ENCODE data around the gene LAMA3.
A peak's percentile ranks its signal among the peaks of the same experiment; 100 is the strongest.

The LAMA3 gene

DNA sequence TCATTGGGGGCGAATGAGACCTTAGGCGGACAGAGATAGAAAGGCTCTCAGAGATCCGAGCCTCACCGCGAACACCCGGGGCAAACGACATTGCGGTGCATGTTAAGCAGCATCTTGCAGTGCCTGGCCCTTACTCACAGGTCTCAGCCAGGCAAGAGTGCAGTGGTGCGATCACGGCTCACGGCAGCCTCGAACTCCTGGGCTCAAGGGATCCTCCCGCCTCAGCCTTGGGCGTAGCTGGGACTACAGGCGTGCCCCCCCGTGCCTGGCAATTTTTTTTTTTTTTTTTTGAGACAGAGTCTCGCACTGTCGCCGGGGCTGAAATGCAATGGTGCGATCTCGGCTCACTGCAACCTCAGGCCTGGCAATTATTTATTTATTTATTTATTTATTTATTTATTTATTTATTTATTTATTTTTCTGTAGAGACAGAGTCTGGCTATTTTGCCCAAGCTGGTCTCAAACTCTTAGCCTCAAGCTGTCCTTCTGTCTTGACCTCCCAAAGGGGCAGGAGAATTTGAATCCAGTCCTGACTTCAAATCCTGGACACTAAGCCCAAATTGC, 1.3 kb downstream of the LAMA3 start:
- no peaks in the 10 kb centered on the region for H3K4me1 ChIP-seq (ENCODE audit: control insufficient read depth, low read depth, low read length)
- peak overlapping the region; percentile 23 for H3K4me3 ChIP-seq (ENCODE audit: low read length)
- H3K27ac ChIP-seq (ENCODE audit: low read length), result no peak overlapping the region
- no peaks in the 10 kb centered on the region for H3K36me3 ChIP-seq (ENCODE audit: control insufficient read depth, low read depth, low read length)
- H3K9me3 ChIP-seq (ENCODE audit: control insufficient read depth, low read depth, low read length), result no peaks in the 10 kb centered on the region
- H3K27me3 ChIP-seq (ENCODE audit: control insufficient read depth, insufficient read depth, low read length), result peaks cover 41% of the 10 kb centered on the region
- H3K9ac ChIP-seq (ENCODE audit: low read length), result no peak overlapping the region

DNA sequence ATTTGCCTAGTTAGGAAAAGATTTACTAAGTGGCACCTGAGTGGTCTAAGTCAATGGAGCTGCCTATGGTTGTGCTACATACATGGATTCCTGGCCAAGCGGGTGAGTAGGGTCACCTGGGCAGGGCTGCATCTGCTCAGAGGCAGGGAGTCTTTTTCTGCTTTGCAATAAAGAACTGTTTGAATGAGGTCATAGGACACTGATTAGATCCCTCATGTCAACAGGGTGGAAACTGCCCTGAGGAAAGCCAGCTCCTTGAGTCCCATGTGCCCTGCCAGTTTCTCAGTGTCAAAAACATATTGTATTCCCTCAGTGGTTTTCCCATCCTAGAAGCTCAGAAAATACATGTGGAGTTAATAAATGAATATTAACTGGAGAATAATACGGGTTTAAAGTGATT, 4.6 kb downstream of the LAMA3 start:
- H3K9ac ChIP-seq (ENCODE audit: low read length), result no peak overlapping the region
- H3K4me1 ChIP-seq (ENCODE audit: control insufficient read depth, low read depth, low read length), result no peaks in the 10 kb centered on the region
- peaks cover 23% of the 10 kb centered on the region for H3K27me3 ChIP-seq (ENCODE audit: control insufficient read depth, insufficient read depth, low read length)
- H3K4me3 ChIP-seq (ENCODE audit: low read length), result no peak overlapping the region
- H3K27ac ChIP-seq (ENCODE audit: low read length), result no peak overlapping the region
- H3K36me3 ChIP-seq (ENCODE audit: control insufficient read depth, low read depth, low read length), result no peaks in the 10 kb centered on the region
- no peaks in the 10 kb centered on the region for H3K9me3 ChIP-seq (ENCODE audit: control insufficient read depth, low read depth, low read length)

DNA sequence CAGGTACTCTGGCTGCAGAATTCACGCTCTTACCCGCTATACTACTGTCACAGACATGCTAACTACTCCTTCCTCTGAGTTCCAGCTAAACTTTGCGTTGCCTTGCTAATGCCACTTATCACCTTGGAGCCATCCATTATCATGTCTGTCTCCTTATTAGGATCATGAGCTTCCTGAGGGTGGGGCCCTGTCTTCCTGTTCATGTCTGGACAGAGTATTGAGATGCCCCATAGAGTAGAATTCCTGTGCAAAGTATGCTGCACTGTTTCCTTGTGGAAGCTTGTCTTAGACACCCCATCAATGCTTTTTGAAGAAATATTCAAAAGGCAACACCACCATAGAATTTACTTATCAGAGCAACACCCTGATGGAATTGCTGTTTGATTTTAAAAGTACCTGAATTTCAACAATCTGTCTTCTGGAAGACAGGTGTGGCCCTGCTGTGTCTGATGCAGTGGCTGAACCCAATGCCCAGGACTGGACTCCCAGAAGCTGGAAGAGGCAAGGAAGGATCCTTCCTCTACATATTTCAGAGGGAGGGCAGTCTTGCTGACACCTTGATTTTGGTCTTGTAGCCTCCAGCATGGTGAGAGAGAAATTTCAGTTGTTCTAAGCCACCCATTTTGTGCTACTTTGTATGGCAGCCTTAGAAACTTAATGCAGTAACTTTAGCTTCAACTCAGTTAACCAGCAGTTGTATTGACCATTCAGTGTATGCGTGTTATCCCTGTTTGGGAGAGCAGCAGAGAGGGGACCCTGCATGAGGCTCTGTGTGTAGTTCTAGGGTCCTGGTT, 5.6 kb downstream of the LAMA3 start:
- peaks cover 13% of the 10 kb centered on the region for H3K27me3 ChIP-seq (ENCODE audit: control insufficient read depth, insufficient read depth, low read length)
- no peak overlapping the region for H3K9ac ChIP-seq (ENCODE audit: low read length)
- no peak overlapping the region for H3K27ac ChIP-seq (ENCODE audit: low read length)
- no peaks in the 10 kb centered on the region for H3K9me3 ChIP-seq (ENCODE audit: control insufficient read depth, low read depth, low read length)
- no peaks in the 10 kb centered on the region for H3K4me1 ChIP-seq (ENCODE audit: control insufficient read depth, low read depth, low read length)
- H3K4me3 ChIP-seq (ENCODE audit: low read length), result no peak overlapping the region
- no peaks in the 10 kb centered on the region for H3K36me3 ChIP-seq (ENCODE audit: control insufficient read depth, low read depth, low read length)

DNA sequence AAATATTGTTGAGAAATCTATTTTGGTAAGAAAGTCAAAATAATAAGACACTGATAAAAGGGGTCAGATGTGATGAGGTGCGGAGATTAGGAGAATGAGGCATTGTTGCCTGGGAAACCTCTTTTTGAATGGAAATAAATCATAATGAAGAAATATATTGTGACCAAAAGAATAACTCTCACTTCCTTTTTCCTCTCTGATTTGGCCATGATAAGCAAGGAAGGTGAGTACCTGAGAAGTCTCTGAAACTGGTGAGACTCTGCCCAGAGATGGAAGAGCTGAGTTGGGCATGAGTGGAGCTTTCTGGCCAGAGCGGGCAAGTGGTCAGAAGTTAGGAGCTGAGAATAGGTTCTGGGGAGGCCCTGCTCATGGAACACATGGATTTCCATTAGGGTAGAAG, 11.8 kb downstream of the LAMA3 start:
- Histone ChIP-seq H3K4me3 (ENCODE audit: low read length) (no peak overlapping the region), H3K4me1 (ENCODE audit: control insufficient read depth, low read depth, low read length) (no peaks in the 10 kb centered on the region), H3K27me3 (ENCODE audit: control insufficient read depth, insufficient read depth, low read length) (no peaks in the 10 kb centered on the region), H3K9ac (ENCODE audit: low read length) (no peak overlapping the region), H3K9me3 (ENCODE audit: control insufficient read depth, low read depth, low read length) (no peaks in the 10 kb centered on the region), H3K27ac (ENCODE audit: low read length) (no peak overlapping the region), H3K36me3 (ENCODE audit: control insufficient read depth, low read depth, low read length) (no peaks in the 10 kb centered on the region)

DNA sequence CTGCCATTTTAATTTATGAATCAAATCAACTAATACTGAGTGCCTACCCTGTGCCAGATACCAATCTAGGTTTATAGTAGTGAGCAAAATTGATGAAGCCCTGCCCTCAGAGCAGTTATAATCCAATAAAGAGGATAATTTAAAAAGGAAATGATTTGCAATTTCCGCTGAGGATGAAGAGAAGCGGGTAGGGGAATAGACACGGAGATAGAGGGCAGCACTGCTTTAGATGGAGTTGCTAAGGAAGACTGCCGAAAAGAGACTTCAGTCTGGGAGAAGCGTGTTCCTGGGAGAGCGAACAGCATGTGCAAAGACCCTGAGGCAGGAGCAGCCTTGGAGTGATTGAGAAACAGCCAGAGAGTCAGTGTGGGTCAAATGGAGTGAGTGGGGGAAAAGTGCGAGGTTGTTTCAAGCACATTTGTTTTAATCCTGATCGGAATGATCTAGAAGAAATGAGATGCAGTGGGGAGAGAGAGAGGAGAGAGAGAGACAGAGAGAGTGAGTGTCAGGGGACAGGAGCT, 12.4 kb downstream of the LAMA3 start:
- Histone ChIP-seq H3K9ac (ENCODE audit: low read length) (no peak overlapping the region), H3K4me1 (ENCODE audit: control insufficient read depth, low read depth, low read length) (no peaks in the 10 kb centered on the region)

DNA sequence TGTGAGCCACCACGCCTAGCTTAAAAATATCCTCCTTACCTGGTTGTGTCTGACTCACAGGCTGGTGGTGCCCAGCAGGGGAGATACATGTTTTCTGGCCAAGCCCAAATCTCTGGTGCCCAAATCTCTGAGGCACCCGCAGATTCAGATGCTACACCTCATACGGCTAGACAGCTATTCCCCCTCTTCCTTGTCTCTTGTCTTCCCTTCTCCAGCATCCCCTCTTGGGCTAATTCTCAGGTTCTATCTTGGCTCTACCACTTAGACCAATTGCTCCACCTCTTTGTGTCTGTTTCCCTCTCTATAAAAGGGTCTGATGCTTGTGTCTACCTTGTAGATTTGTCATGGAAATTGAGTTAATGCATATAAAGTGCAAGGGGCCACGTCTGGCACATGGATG, 13.4 kb downstream of the LAMA3 start:
- H3K4me1 ChIP-seq (ENCODE audit: control insufficient read depth, low read depth, low read length), result no peaks in the 10 kb centered on the region
- H3K9me3 ChIP-seq (ENCODE audit: control insufficient read depth, low read depth, low read length), result no peaks in the 10 kb centered on the region
- H3K27me3 ChIP-seq (ENCODE audit: control insufficient read depth, insufficient read depth, low read length), result no peaks in the 10 kb centered on the region
- H3K4me3 ChIP-seq (ENCODE audit: low read length), result no peak overlapping the region
- H3K9ac ChIP-seq (ENCODE audit: low read length), result no peak overlapping the region
- no peaks in the 10 kb centered on the region for H3K36me3 ChIP-seq (ENCODE audit: control insufficient read depth, low read depth, low read length)
- H3K27ac ChIP-seq (ENCODE audit: low read length), result no peak overlapping the region

More for the DNA sequence above, 12.4 kb downstream of the LAMA3 start:
- Histone ChIP-seq H3K36me3 (ENCODE audit: control insufficient read depth, low read depth, low read length) (no peaks in the 10 kb centered on the region), H3K27me3 (ENCODE audit: control insufficient read depth, insufficient read depth, low read length) (no peaks in the 10 kb centered on the region), H3K27ac (ENCODE audit: low read length) (no peak overlapping the region), H3K9me3 (ENCODE audit: control insufficient read depth, low read depth, low read length) (no peaks in the 10 kb centered on the region), H3K4me3 (ENCODE audit: low read length) (no peak overlapping the region)

DNA sequence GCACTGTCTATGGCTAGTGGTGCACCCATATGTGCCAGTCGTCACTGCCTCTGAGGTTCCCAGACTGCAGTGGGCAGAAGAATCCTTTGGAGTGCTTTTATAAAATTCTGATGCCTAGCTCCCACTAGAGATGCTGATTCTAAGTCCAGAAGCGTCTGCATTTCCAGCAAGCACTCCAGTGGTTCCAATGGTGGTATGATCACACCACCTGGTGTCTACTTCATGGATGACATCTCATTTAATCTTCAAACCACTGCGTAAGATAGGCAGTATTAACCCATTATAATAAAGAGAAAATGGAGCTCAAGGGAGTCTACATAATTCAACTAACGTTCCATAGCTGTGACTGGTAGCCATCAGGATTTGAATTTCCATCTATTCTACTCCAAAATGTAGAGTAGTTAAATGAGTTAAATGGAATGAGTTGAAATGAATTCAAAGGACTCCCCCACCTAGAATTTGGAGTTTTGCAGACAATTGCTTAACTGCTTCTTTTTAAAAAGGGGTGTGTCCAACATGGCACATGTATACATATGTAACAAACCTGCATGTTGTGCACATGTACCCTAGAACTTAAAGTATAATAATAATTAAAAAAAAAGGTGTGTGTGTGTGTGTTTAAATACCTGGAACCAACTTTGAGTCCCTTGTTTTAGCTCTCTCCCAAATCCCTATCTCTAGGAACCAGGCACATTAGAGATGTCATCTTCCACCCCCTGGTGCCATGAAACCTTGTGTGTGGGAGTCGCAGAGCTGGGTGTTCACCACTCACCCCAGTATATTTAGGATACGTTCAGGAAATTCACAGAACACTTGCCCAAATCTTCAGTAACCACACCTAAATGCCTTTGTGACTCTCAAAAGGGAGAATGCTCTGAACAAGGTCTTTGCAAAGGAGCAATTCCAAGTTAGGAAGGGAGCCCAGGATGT, 14.1 kb downstream of the LAMA3 start:
- Histone ChIP-seq H3K36me3 (ENCODE audit: control insufficient read depth, low read depth, low read length) (no peaks in the 10 kb centered on the region), H3K9ac (ENCODE audit: low read length) (no peak overlapping the region), H3K9me3 (ENCODE audit: control insufficient read depth, low read depth, low read length) (no peaks in the 10 kb centered on the region), H3K4me1 (ENCODE audit: control insufficient read depth, low read depth, low read length) (no peaks in the 10 kb centered on the region), H3K4me3 (ENCODE audit: low read length) (no peak overlapping the region), H3K27me3 (ENCODE audit: control insufficient read depth, insufficient read depth, low read length) (no peaks in the 10 kb centered on the region), H3K27ac (ENCODE audit: low read length) (no peak overlapping the region)

DNA sequence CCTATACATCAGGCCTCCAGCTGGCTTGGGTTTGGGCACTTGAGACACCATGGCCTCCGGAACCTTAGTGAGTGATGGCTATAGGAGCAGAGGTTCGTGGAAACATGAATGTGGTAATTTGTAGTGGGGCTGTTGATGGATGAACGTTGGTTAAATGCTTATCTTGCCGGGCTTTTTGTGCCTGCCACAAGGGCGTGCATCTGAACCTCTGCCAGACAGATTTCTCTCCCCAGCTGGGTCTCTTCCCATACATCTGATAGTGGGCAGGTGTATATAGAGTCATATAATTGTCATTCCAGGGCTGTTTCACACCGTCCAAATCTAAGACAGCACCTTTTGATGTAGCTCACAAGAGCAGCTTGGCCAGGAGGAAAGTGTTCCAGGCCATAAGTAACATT, 14.7 kb downstream of the LAMA3 start:
- no peak overlapping the region for H3K9ac ChIP-seq (ENCODE audit: low read length)
- no peak overlapping the region for H3K27ac ChIP-seq (ENCODE audit: low read length)
- H3K36me3 ChIP-seq (ENCODE audit: control insufficient read depth, low read depth, low read length), result no peaks in the 10 kb centered on the region

DNA sequence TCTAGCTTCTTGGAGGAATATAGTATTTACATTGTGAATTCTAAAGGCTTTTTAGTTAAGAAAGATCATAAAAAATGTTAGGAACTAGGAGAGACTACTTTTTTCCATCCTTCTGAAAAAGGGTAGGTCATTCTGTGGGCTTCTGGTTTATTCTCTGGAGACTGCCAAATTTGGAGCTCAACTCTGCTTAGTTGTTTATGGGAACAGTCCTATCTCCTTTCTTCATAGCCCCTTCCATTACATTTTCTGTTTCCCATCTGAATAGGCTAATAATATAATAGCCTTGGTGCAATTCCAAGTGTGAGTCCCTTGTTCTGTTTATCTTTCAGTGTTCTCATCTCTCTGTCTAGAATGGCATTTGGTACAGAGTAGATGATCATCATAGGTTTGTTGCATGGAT, 15.6 kb downstream of the LAMA3 start:
- H3K27ac ChIP-seq (ENCODE audit: low read length), result no peak overlapping the region
- no peak overlapping the region for H3K4me3 ChIP-seq (ENCODE audit: low read length)
- H3K9ac ChIP-seq (ENCODE audit: low read length), result no peak overlapping the region
- no peaks in the 10 kb centered on the region for H3K36me3 ChIP-seq (ENCODE audit: control insufficient read depth, low read depth, low read length)
- no peaks in the 10 kb centered on the region for H3K4me1 ChIP-seq (ENCODE audit: control insufficient read depth, low read depth, low read length)
- H3K9me3 ChIP-seq (ENCODE audit: control insufficient read depth, low read depth, low read length), result no peaks in the 10 kb centered on the region
- H3K27me3 ChIP-seq (ENCODE audit: control insufficient read depth, insufficient read depth, low read length), result no peaks in the 10 kb centered on the region

More for the DNA sequence above, 14.7 kb downstream of the LAMA3 start:
- Histone ChIP-seq H3K27me3 (ENCODE audit: control insufficient read depth, insufficient read depth, low read length) (no peaks in the 10 kb centered on the region), H3K4me3 (ENCODE audit: low read length) (no peak overlapping the region), H3K4me1 (ENCODE audit: control insufficient read depth, low read depth, low read length) (no peaks in the 10 kb centered on the region), H3K9me3 (ENCODE audit: control insufficient read depth, low read depth, low read length) (no peaks in the 10 kb centered on the region)

DNA sequence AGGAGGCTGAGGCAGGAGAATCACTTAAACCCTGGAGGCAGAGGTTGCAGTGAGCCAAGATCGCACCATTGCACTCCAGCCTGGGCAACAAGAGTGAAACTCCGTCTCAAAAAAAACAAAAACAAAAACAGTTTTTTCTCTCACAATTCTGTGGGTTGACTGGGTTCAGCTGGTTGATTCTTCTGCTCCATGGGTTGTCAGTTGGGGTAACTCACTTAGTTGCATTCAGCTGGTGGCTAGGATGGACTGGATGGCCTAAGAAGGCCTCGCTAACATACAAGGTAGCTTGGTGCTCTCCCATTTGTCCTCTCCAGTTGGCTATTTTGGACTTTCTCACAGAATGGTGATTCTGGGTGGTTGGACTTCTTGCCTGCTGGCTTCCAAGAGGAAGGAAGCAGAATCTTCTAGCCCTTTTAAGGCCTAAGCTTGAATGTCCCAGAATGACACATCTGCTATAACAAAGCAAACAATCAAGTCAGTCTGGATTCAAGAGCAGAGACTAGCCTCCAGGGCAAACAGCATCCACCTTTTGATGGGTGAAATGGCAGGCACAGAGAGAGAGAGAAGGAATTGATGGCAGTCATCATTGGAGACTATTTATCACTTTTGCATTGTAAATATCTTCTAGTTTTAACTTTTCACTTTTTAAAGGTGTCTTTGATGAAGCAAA, 17.9 kb downstream of the LAMA3 start:
- Histone ChIP-seq H3K27ac (ENCODE audit: low read length) (no peak overlapping the region), H3K4me1 (ENCODE audit: control insufficient read depth, low read depth, low read length) (no peaks in the 10 kb centered on the region), H3K9ac (ENCODE audit: low read length) (no peak overlapping the region), H3K36me3 (ENCODE audit: control insufficient read depth, low read depth, low read length) (no peaks in the 10 kb centered on the region), H3K9me3 (ENCODE audit: control insufficient read depth, low read depth, low read length) (no peaks in the 10 kb centered on the region), H3K4me3 (ENCODE audit: low read length) (no peak overlapping the region), H3K27me3 (ENCODE audit: control insufficient read depth, insufficient read depth, low read length) (no peaks in the 10 kb centered on the region)

DNA sequence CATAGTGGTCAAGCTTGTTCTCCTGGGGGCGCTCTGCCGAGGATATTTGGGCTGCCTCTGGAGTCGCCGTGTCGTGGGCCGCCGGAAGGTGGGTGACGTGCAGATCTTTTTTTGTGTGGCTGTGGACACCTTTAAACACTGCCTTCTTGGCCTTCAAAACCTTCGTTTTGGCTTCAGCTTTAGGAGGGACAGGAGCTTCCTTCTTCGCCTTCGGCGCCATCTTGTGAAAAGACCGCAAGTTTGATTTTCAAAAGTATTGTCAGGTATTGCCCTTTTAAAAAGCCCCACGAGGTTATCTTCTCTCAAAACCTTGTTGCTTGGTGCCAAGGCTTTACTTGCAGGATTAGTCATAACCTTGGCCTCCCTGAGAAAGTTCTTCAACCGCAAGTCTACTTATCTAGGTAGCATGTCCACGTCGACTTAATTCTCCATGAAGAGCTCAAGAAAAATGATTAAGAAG, 20.8 kb downstream of the LAMA3 start:
- Histone ChIP-seq H3K36me3 (ENCODE audit: control insufficient read depth, low read depth, low read length) (no peaks in the 10 kb centered on the region), H3K27me3 (ENCODE audit: control insufficient read depth, insufficient read depth, low read length) (no peaks in the 10 kb centered on the region), H3K4me3 (ENCODE audit: low read length) (no peak overlapping the region), H3K4me1 (ENCODE audit: control insufficient read depth, low read depth, low read length) (no peaks in the 10 kb centered on the region), H3K9me3 (ENCODE audit: control insufficient read depth, low read depth, low read length) (no peaks in the 10 kb centered on the region), H3K27ac (ENCODE audit: low read length) (no peak overlapping the region), H3K9ac (ENCODE audit: low read length) (no peak overlapping the region)
